Right lobe of liver (tissue), 4 donors: Measurements from ENCODE around the gene LDLRAD4.

ENCODE experiments used
- CTCF ChIP-seq, 4 donors: fragments of 200-600 bp in 3 of 4; fragments of 450-650 bp in 1 of 4; IDR thresholded peaks; one replicate each; pipeline versions ENCODE4 v1.5.1 to v1.8.0; 2016 to 2022; ENCODE audit warnings: antibody characterized with exemption in 4 of 4, mild to moderate bottlenecking in 2 of 4
- POLR2A ChIP-seq: fragments of 450-650 bp; IDR thresholded peaks from one replicate; pipeline ENCODE4 v1.6.1; 2017; ENCODE audit warnings: antibody characterized with exemption, mild to moderate bottlenecking
- donor health status: DM: no; HTN: no; CAD: no.
- donor health status: DM: no; HTN: no; CAD: no.
- donor health status: DM: no; HTN: yes; CAD: no.

- TF ChIP-seq CTCF (IDR thresholded peaks at IDR 0.05) (no peak), POLR2A (no peak)
These were observed 423.9 kb downstream of the LDLRAD4 start for GRCh38 chr18:13642440-13642827.
